Activated T-helper 9 cell treated with anti-CD3 and anti-CD28 coated beads, Interleukin-2, amount 50 U/mL, for 16 hours (primary cell): Measurements from ENCODE around the gene ZNF304.

Experiments used
- DNase-seq: peaks from one replicate; pipeline ENCODE4 v3.0.0-alpha.2; 2020; ENCODE audit warnings: low read depth

Gene ZNF304

GRCh38 chr19:57350877-57351805, at the start of gene ZNF304:
Gene ZNF304, plus strand, starts transcription at chr19:57351271. Its CDS starts 394 bp downstream, at chr19:57351665.
- DNase-seq = peak; percentile 65

GRCh38 chr19:57302020-57302465, 49.0 kb upstream of the ZNF304 start:
- DNase-seq = no peak

GRCh38 chr19:57302727-57303401, 48.2 kb upstream of the ZNF304 start:
- no peak for DNase-seq

GRCh38 chr19:57305056-57305455, 46.0 kb upstream of the ZNF304 start:
- DNase-seq = no peak

DNA sequence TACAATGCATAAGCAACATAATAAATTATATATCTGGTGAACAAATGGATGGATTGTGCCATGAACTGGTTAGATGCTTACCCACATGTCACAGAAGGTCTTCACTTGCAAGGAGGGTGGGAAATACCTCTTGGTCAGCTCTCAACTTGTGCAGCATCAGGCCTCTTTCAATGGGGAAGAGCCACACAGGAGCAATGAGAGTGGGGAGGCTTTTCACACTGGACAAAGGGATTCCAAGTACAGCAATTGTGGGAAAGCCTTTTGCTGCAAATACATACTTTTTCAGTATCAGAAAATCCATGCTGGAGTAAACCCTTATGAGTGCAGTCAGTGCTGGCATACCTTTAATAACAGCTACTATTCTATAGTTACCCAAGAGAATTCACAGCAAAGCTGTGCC, 42.6 kb upstream of the ZNF304 start:
- DNase-seq = no peak

- DNase-seq = no peak
These were observed 40.3 kb upstream of the ZNF304 start for GRCh38 chr19:57310792-57311191.

DNA sequence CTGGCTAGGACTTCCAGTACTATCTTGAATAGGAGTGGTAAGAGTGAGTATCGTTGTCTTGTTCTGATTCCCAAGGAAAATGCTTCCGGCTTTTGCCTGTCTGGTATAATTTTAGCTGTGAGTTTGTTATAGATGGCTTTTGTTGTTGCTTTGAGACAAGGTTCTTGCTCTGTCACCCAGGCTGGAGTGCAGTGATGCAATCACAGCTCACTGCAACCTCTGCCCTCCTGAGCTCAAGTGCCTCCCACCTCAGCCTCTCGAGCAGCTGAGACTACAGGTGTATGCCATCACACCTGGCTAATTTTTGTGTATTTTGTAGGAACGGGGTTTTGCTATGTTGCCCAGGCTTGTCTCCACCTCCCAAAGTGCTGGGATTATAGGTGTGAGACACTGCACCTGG, 36.9 kb upstream of the ZNF304 start:
- no peak for DNase-seq

- no peak for DNase-seq
These were observed 33.6 kb upstream of the ZNF304 start for GRCh38 chr19:57317503-57317902.

DNA sequence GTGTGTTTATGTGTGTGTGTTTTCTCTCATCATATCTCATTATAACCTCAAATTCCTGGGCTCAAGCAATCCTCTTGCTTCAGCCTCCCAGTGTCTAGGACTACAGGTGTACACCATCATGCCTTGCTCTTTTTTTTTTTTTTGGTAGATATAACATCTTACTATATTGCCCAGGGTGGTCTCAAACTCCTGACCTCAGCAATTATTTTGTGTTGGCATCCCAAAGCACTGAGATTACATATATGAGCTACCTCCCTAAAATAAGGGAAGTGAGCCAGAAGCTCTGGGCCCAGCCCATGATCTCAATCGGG, 31.2 kb upstream of the ZNF304 start:
- no peak for DNase-seq

- DNase-seq = peak; percentile 84
These were observed 30.6 kb upstream of the ZNF304 start, which contains the start of gene ZNF543 for GRCh38 chr19:57320180-57321084. Gene ZNF543, plus strand, starts transcription at chr19:57320472. Its CDS starts 382 bp downstream, at chr19:57320854.

- DNase-seq = no peak
These were observed 30.0 kb upstream of the ZNF304 start for GRCh38 chr19:57321116-57321515.

DNA sequence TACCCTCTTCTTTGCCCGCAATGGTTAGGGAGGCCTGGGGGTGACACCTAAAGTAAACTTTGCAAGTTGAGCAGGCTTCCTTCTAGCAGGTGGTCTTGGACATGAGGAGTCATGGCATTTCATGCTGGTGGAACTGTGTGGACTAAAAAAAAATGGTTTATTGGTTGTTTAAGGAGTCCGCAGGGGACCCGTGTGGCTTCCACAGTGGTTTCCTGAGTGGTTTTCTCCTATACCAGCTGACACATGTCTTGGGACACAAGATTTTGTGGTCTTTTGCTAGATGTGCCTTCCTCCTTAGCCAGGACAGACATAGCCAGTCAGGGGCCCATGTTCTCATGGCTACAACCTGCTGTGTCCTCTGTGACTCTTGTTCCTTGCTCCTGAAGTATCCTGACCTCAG, 29.3 kb upstream of the ZNF304 start:
- DNase-seq = no peak

GRCh38 chr19:57324992-57325391, 26.1 kb upstream of the ZNF304 start:
- DNase-seq = no peak

GRCh38 chr19:57327993-57328392, 23.1 kb upstream of the ZNF304 start:
- no peak for DNase-seq

DNA sequence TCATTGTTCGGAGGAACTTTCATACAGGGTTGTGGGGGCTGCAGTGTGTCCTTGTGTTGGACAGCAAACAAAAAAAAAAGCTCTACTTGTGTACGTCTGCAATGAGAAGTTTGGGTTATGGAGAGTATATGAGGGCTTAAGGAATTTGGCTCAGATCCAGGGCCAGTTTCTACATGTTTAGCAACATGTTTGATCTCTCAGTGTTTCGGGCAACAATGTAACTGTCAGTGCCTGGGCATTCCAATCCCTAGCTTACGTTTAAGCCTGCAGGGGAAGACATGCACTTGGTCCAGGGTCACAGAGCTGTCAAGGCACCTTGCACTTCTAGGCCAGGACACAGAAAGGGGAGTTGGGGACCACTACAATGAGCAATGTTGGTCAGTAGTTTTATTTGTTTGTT, 16.9 kb upstream of the ZNF304 start:
- no peak for DNase-seq

GRCh38 chr19:57338877-57339276, 12.2 kb upstream of the ZNF304 start:
- DNase-seq = no peak

DNA sequence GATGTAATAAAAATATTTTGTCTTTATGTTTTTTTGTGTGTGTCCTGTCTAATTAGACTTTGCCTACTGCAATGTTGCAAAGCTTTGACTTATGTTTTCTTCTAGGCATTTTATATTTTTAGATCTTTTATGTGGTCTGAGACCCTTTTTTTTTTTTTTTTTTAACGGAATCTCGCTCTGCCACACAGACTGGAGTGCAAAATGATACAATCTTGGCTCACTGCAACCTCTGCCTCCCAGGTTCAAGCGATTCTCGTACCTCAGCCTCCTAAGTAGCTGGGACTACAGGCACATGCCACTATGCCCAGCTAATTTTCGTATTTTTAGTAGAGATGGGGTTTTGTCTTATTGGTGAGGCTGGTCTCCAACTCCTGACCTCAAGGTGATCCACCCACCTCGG, 8.5 kb upstream of the ZNF304 start:
- DNase-seq = no peak

DNA sequence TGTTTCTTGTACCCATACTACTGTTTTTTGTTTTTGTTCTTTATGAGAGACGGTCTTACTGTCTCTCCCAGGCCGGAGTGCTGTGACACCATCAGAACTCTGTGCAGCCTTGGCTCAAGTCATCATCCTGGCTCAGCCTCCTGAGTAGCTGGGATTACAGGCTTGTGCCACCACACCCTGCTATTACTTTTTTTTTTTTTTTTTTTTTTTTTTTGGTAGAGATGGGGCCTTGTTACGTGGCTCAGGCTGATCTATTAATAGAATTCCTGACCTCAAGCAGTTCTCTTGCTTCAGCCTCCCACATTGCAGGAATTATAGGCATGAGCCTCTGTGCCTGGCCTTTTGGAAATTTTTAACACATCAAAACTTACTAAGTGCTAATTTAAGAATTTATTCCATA, 2.9 kb upstream of the ZNF304 start:
- DNase-seq = no peak

DNA sequence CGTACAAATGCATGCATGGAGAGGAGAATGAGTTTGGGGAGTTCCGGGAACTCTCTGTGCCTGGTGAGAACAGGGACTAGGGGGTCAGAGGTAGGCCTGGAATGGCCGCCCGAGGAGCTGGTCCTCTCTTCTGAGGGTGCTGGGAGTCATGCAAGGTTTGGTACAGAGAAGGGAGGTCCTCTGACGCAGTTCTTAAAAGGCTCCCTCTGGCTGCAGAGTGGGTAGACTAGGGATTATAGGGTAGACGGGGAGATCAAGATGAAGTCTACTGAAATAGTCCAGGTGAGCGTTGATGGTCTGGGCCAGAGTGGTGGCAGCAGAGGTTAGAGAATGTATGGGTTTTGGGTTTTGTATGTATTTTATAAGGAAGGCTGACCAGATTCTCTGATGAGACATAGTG, 796 bp downstream of the ZNF304 start:
- no peak for DNase-seq

GRCh38 chr19:57355916-57356315, 4.8 kb downstream of the ZNF304 start:
- DNase-seq = no peak

GRCh38 chr19:57357406-57357805, 6.3 kb downstream of the ZNF304 start:
- no peak for DNase-seq

DNA sequence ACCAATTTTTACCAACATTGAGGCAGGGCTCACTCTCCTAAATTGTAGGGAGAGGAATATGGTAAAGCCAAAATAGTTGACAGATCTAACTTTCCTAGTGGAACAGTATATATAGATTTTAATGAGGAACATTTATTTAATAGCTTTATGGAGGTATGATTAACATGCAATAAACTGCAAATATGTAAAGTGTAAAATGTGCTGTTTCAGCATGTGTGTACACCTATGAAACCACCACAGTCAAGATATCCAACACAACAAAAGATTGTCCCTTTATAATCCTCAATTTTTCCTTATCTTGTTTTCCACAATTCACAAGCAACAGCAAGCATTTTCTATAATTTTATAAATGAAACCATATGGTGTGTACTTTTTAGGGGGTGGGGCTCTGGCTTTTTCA, 8.2 kb downstream of the ZNF304 start:
- no peak for DNase-seq
